HG03025 (cell line): ENCODE results near the gene LYRM7.
"Not testable (repeated sequence)": the region's sequence is repeated elsewhere in the genome, so short reads cannot be mapped to it uniquely, and the experiment has no call there.

Experiments used
- ATAC-seq: cut with Tn5 transposase; IDR thresholded peaks from one replicate; pipeline ENCODE4 v1.9.1; 2021; ENCODE audit warnings: mild to moderate bottlenecking, moderate library complexity; ENCODE audit not compliant: unreplicated experiment, low FRiP score

Gene LYRM7

GRCh38 chr5:131254025-131254424, 83.3 kb downstream of the LYRM7 start:
- not testable (repeated sequence) for ATAC-seq

DNA sequence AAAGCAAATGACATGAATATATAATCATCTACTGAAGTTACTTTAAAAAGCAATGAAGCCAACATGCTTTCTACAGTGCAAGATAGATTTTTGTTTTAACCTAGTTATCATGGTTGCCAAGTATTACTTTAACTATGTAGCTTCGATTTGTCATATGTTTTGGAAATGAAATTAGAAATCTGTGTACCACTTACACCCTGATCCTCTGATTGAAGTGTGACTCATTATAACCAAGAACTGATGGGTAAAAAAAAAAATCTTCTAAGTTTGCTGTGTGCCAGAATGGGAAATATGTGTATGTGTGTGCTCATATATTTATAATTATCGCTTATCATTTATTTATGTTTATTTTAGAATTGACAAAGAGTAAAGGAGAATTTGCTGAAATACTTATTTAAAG, 84.0 kb downstream of the LYRM7 start:
- no peak for ATAC-seq
